Naive thymus-derived CD8-positive, alpha-beta T cell (primary cell): ENCODE data around the gene RDH12. TPM values are rescaled to one million over a fixed set of nuclear protein-coding genes. Genes with fewer than 3 reads are reported as not detected.
"Not testable (repeated sequence)": the region's sequence is repeated elsewhere in the genome, so short reads cannot be mapped to it uniquely, and the experiment has no call there.

Experiments used
- ATAC-seq, 2 donors: fragments of 150-1000 bp; cut with Tn5 transposase in 1 of 2; sonication (Bioruptor Pico), chemical (Tn5 transposase) in 1 of 2; 1 replicate in 1 of 2; 2 replicates in 1 of 2; pipeline ENCODE4 v1.10.0; 2021; ENCODE audit warnings: mild to moderate bottlenecking in 2 of 2, moderate library complexity in 2 of 2
- POLR2A ChIA-PET: fragments of 350-600 bp; sonication (Branson Sonifier 250); formaldehyde crosslinking; loops from one replicate; lab custom pipeline; 2021; ENCODE audit warnings: antibody characterized with exemption; lab: Charles Lee
- DNase-seq, 10 donors: peaks; one replicate each; pipeline versions ENCODE4 v3.0.0 to v3.0.0-alpha.2; 2020 to 2022
- H3K27ac Mint-ChIP-seq, 10 donors: one replicate each; pipeline ENCODE4 v1.8.0; 2020 to 2022; ENCODE audit warnings: mild to moderate bottlenecking in 10 of 10, mixed read lengths in 10 of 10, moderate library complexity in 4 of 10, inconsistent platforms in 1 of 10
- H3K27me3 Mint-ChIP-seq, 5 donors: one replicate each; pipeline ENCODE4 v1.8.0; 2021 to 2022; ENCODE audit warnings: mixed read lengths in 5 of 5
- H3K36me3 Mint-ChIP-seq, 3 donors: one replicate each; pipeline ENCODE4 v1.8.0; 2020 to 2022; ENCODE audit warnings: mixed read lengths in 3 of 3, mild to moderate bottlenecking in 2 of 3, inconsistent platforms in 1 of 3
- H3K4me1 Mint-ChIP-seq, 4 donors: one replicate each; pipeline ENCODE4 v1.8.0; 2021 to 2022; ENCODE audit warnings: mixed read lengths in 4 of 4
- H3K4me3 Mint-ChIP-seq, 10 donors: one replicate each; pipeline ENCODE4 v1.8.0; 2020 to 2022; ENCODE audit warnings: mild to moderate bottlenecking in 10 of 10, mixed read lengths in 10 of 10, moderate library complexity in 6 of 10, inconsistent platforms in 1 of 10
- H3K9me3 Mint-ChIP-seq, 9 donors: one replicate each; pipeline ENCODE4 v1.8.0; 2020 to 2022; ENCODE audit warnings: mixed read lengths in 9 of 9, mild to moderate bottlenecking in 3 of 9, inconsistent platforms in 1 of 9, moderate library complexity in 1 of 9
- polyA plus RNA-seq, 3 donors: library from polyadenylated mRNA; unstranded; fragments of 300-500 nt; fragmentation: Illumina TruSeq; gene quantifications; one replicate each; pipeline ENCODE4 v1.2.3, GENCODE V29; 2021
- total RNA-seq, 8 experiments: library from RNA in 2 of 8; stranded (reverse) in 2 of 8; gene quantifications; one replicate each; pipeline ENCODE4 v1.2.3 and lab custom pipeline; 2021 to 2026

The RDH12 gene
- total and polyA plus RNA-seq, 5 experiments from 2014 or later, result not detected

GRCh38 chr14:67680121-67680602, 21.5 kb upstream of the RDH12 start:
- peaks cover 0 to 68% (median 4%) of the 10 kb centered on the region in 3 donors for H3K36me3 Mint-ChIP-seq
- no peak for ATAC-seq

GRCh38 chr14:67680941-67681340, 20.7 kb upstream of the RDH12 start:
- Mint-ChIP-seq H3K9me3 (no peaks in the 10 kb centered on the region), H3K4me1 (peaks cover 6 to 14% (median 12%) of the 10 kb centered on the region in 4 donors), H3K27me3 (no peaks in the 10 kb centered on the region), H3K36me3 (peaks cover 0 to 76% (median 8%) of the 10 kb centered on the region in 3 donors), H3K4me3 (no peak overlapping the region), H3K27ac (peak overlapping the region in 2 of 10 donors; percentile 22 to 79)
- DNase-seq, result no peak
- ATAC-seq, result no peak
- POLR2A ChIA-PET, result interaction anchor here (0.6 kb wide), 1 partner anchor 38 kb away, joined by 6 read pairs; no protein-coding TSS in a partner anchor

More at GRCh38 chr14:67680121-67680602, 21.5 kb upstream of the RDH12 start:
- H3K9me3 Mint-ChIP-seq, result no peaks in the 10 kb centered on the region
- DNase-seq, result no peak
- H3K27me3 Mint-ChIP-seq, result no peaks in the 10 kb centered on the region
- peaks cover 8 to 18% (median 14%) of the 10 kb centered on the region in 4 donors for H3K4me1 Mint-ChIP-seq
- POLR2A ChIA-PET, result interaction anchor here (0.6 to 0.7 kb wide), 2 partner anchors 37 to 46 kb away, joined by 3 to 6 read pairs; no protein-coding TSS in a partner anchor
- H3K4me3 Mint-ChIP-seq, result no peak overlapping the region
- H3K27ac Mint-ChIP-seq, result peak overlapping the region in 4 of 10 donors; percentile 11 to 79 (median 48)

GRCh38 chr14:67683842-67684241, 17.8 kb upstream of the RDH12 start:
- Mint-ChIP-seq H3K27me3 (no peaks in the 10 kb centered on the region), H3K27ac (peak overlapping the region in 5 of 10 donors; percentile 2 to 49 (median 8)), H3K4me3 (no peak overlapping the region), H3K9me3 (no peaks in the 10 kb centered on the region), H3K4me1 (peaks cover 5 to 16% (median 7%) of the 10 kb centered on the region in 4 donors), H3K36me3 (peaks cover 0 to 89% (median 15%) of the 10 kb centered on the region in 3 donors)
- DNase-seq (no peak), ATAC-seq (no peak)
- POLR2A ChIA-PET, result no interaction called here

- H3K4me3 Mint-ChIP-seq, result no peak overlapping the region
- H3K36me3 Mint-ChIP-seq, result peaks cover 5 to 74% (median 30%) of the 10 kb centered on the region in 3 donors
- ATAC-seq (no peak), DNase-seq (no peak)
- H3K4me1 Mint-ChIP-seq, result peaks cover 16 to 33% (median 25%) of the 10 kb centered on the region in 4 donors
- POLR2A ChIA-PET, result no interaction called here
- no peaks in the 10 kb centered on the region for H3K27me3 Mint-ChIP-seq
- H3K9me3 Mint-ChIP-seq, result no peaks in the 10 kb centered on the region
- no peak overlapping the region for H3K27ac Mint-ChIP-seq
These were observed 11.7 kb upstream of the RDH12 start for GRCh38 chr14:67690011-67690410.

- Mint-ChIP-seq H3K27me3 (no peaks in the 10 kb centered on the region), H3K4me1 (peaks cover 18 to 27% (median 22%) of the 10 kb centered on the region in 4 donors), H3K9me3 (no peaks in the 10 kb centered on the region), H3K4me3 (peak overlapping the region; percentile 84 to 96 (median 91)), H3K27ac (peak overlapping the region; percentile 61 to 93 (median 90)), H3K36me3 (peaks cover 0 to 25% (median 10%) of the 10 kb centered on the region in 3 donors)
- peak; percentile 20 to 74 (median 48) for DNase-seq
- POLR2A ChIA-PET, result interaction anchor here (0.9 to 1.7 kb wide), 8 partner anchors 20 to 208 kb away, joined by 3 to 10 read pairs (median 4); partner anchors contain the start of gene PIGH
- peak; percentile 66 to 67 for ATAC-seq
These were observed 6.8 kb upstream of the RDH12 start for GRCh38 chr14:67694791-67695393.

GRCh38 chr14:67695394-67695949, 6.2 kb upstream of the RDH12 start, which contains the start of gene RDH11:
Gene RDH11 (minus strand): TSS chr14:67695764. CDS start chr14:67695703, 61 bp downstream.
- peaks cover 0 to 19% (median 6%) of the 10 kb centered on the region in 3 donors for H3K36me3 Mint-ChIP-seq
- H3K4me1 Mint-ChIP-seq, result peaks cover 18 to 25% (median 22%) of the 10 kb centered on the region in 4 donors
- POLR2A ChIA-PET, result interaction anchor here (0.6 to 1.7 kb wide), 9 partner anchors 20 to 272 kb away, joined by 3 to 10 read pairs (median 4); partner anchors contain the start of gene PIGH
- ATAC-seq (peak; percentile 95 to 96), DNase-seq (peak; percentile 60 to 91 (median 80))
- H3K27ac Mint-ChIP-seq, result peak within 1 kb of the TSS; percentile 61 to 93 (median 90)
- H3K9me3 Mint-ChIP-seq, result no peaks in the 10 kb centered on the region
- no peaks in the 10 kb centered on the region for H3K27me3 Mint-ChIP-seq
- peak within 1 kb of the TSS; percentile 84 to 96 (median 91) for H3K4me3 Mint-ChIP-seq

- DNase-seq, result no peak
- H3K4me1 Mint-ChIP-seq, result peaks cover 14 to 25% (median 19%) of the 10 kb centered on the region in 4 donors
- ATAC-seq, result no peak
- H3K36me3 Mint-ChIP-seq, result peaks cover 0 to 4% (median 0%) of the 10 kb centered on the region in 3 donors
- no peaks in the 10 kb centered on the region for H3K9me3 Mint-ChIP-seq
- peak overlapping the region in 1 of 10 donors; percentile 2 for H3K27ac Mint-ChIP-seq
- POLR2A ChIA-PET, result no interaction called here
- H3K27me3 Mint-ChIP-seq, result no peaks in the 10 kb centered on the region
- no peak overlapping the region for H3K4me3 Mint-ChIP-seq
These were observed 4.7 kb upstream of the RDH12 start for GRCh38 chr14:67697006-67697405.

GRCh38 chr14:67698179-67698578, 3.5 kb upstream of the RDH12 start:
- DNase-seq (no peak), ATAC-seq (no peak)
- H3K4me3 Mint-ChIP-seq, result no peak overlapping the region
- no peaks in the 10 kb centered on the region for H3K9me3 Mint-ChIP-seq
- POLR2A ChIA-PET, result no interaction called here
- no peaks in the 10 kb centered on the region for H3K36me3 Mint-ChIP-seq
- H3K27me3 Mint-ChIP-seq, result no peaks in the 10 kb centered on the region
- peaks cover 7 to 19% (median 13%) of the 10 kb centered on the region in 4 donors for H3K4me1 Mint-ChIP-seq
- H3K27ac Mint-ChIP-seq, result peak overlapping the region in 2 of 10 donors; percentile 23 to 47

GRCh38 chr14:67703997-67704396, 2.3 kb downstream of the RDH12 start:
- Mint-ChIP-seq H3K36me3 (no peaks in the 10 kb centered on the region), H3K4me3 (no peak overlapping the region), H3K4me1 (peaks cover 0 to 4% (median 0%) of the 10 kb centered on the region in 4 donors), H3K9me3 (peaks cover 0 to 5% (median 0%) of the 10 kb centered on the region in 9 donors), H3K27me3 (peaks cover 0 to 6% (median 0%) of the 10 kb centered on the region in 5 donors), H3K27ac (no peak overlapping the region)
- POLR2A ChIA-PET, result interaction anchor here (0.9 to 1.9 kb wide), 2 partner anchors 29 to 85 kb away, joined by 4 read pairs; partner anchors contain the start of genes ARG2 and VTI1B
- ATAC-seq, result no peak
- no peak for DNase-seq

GRCh38 chr14:67704484-67705089, 2.9 kb downstream of the RDH12 start:
- POLR2A ChIA-PET, result interaction anchor here (0.9 to 1.9 kb wide), 2 partner anchors 30 to 85 kb away, joined by 4 read pairs; partner anchors contain the start of genes ARG2 and VTI1B
- Mint-ChIP-seq H3K27me3 (peaks cover 0 to 6% (median 0%) of the 10 kb centered on the region in 5 donors), H3K4me1 (peaks cover 0 to 4% (median 0%) of the 10 kb centered on the region in 4 donors), H3K27ac (peak overlapping the region in 1 of 10 donors; percentile 72), H3K9me3 (peaks cover 0 to 8% (median 0%) of the 10 kb centered on the region in 9 donors), H3K4me3 (no peak overlapping the region), H3K36me3 (peaks cover 0 to 2% (median 0%) of the 10 kb centered on the region in 3 donors)
- ATAC-seq (peak; percentile 84 to 88), DNase-seq (peak in 9 of 10 donors; percentile 3 to 68 (median 43))

- H3K4me1 Mint-ChIP-seq, result peaks cover 0 to 4% (median 0%) of the 10 kb centered on the region in 4 donors
- no peak for ATAC-seq
- H3K27me3 Mint-ChIP-seq, result peaks cover 0 to 6% (median 0%) of the 10 kb centered on the region in 5 donors
- H3K9me3 Mint-ChIP-seq, result peaks cover 0 to 14% (median 2%) of the 10 kb centered on the region in 9 donors
- no peak for DNase-seq
- no peak overlapping the region for H3K4me3 Mint-ChIP-seq
- H3K36me3 Mint-ChIP-seq, result peaks cover 0 to 7% (median 2%) of the 10 kb centered on the region in 3 donors
- H3K27ac Mint-ChIP-seq, result no peak overlapping the region
- POLR2A ChIA-PET, result interaction anchor here (1.9 kb wide), 1 partner anchor 31 kb away, joined by 4 read pairs; the partner anchor contains the start of gene VTI1B
These were observed 3.5 kb downstream of the RDH12 start for GRCh38 chr14:67705211-67705610.

- POLR2A ChIA-PET, ATAC-seq, H3K4me3 Mint-ChIP-seq, H3K4me1 Mint-ChIP-seq, H3K27me3 Mint-ChIP-seq, H3K27ac Mint-ChIP-seq, DNase-seq: not testable (repeated sequence)
- Mint-ChIP-seq H3K36me3 (peaks cover 0 to 11% (median 4%) of the 10 kb centered on the region in 3 donors), H3K9me3 (peaks cover 0 to 23% (median 2%) of the 10 kb centered on the region in 9 donors)
These were observed 7.7 kb downstream of the RDH12 start for GRCh38 chr14:67709346-67709745.
